Endodermal cell (in vitro differentiated cells): ENCODE measurements around the gene ICAM1. TPM values are rescaled to one million over a fixed set of nuclear protein-coding genes. Genes with fewer than 3 reads are reported as not detected.

ENCODE experiments used
- DNase-seq: peaks from one replicate; pipeline ENCODE4 v3.0.0-alpha.2; 2017
- H3K27ac ChIP-seq: 2 replicates; pipeline ENCODE4 v1.5.1; 2013; ENCODE audit warnings: mild to moderate bottlenecking, low read depth, low read length, moderate library complexity
- H3K27me3 ChIP-seq: 2 replicates; pipeline ENCODE4 v1.6.1; 2013; ENCODE audit warnings: mild to moderate bottlenecking, low read length, moderate library complexity; ENCODE audit not compliant: insufficient read depth, control insufficient read depth, poor library complexity, severe bottlenecking
- H3K36me3 ChIP-seq: 2 replicates; pipeline ENCODE4 v1.7.0; 2013; ENCODE audit warnings: mild to moderate bottlenecking, low read length, moderate library complexity; ENCODE audit not compliant: control insufficient read depth, insufficient read depth
- H3K4me1 ChIP-seq: one replicate; pipeline ENCODE4 v1.7.0; 2013; ENCODE audit warnings: low read length; ENCODE audit not compliant: control insufficient read depth, insufficient read depth
- H3K4me3 ChIP-seq: 2 replicates; pipeline ENCODE4 v1.5.1; 2013; ENCODE audit warnings: mild to moderate bottlenecking, low read length, moderate library complexity
- H3K9ac ChIP-seq: 2 replicates; pipeline ENCODE4 v1.6.1; 2013; ENCODE audit warnings: mild to moderate bottlenecking, low read length, moderate library complexity; ENCODE audit not compliant: poor library complexity, severe bottlenecking; ENCODE audit errors: extremely low read depth
- H3K9me3 ChIP-seq: 2 replicates; pipeline ENCODE4 v1.6.1; 2013; ENCODE audit warnings: mild to moderate bottlenecking, low read length, moderate library complexity; ENCODE audit not compliant: control insufficient read depth
- H3K27ac Mint-ChIP-seq: 2 replicates; pipeline ENCODE4 v1.8.0; 2020; ENCODE audit warnings: mixed read lengths
- H3K27me3 Mint-ChIP-seq: 2 replicates; pipeline ENCODE4 v1.8.0; 2021; ENCODE audit warnings: mild to moderate bottlenecking, mixed read lengths; ENCODE audit not compliant: insufficient read depth
- H3K36me3 Mint-ChIP-seq: 2 replicates; pipeline ENCODE4 v1.8.0; 2020; ENCODE audit warnings: low read depth, mixed read lengths
- H3K4me1 Mint-ChIP-seq: 2 replicates; pipeline ENCODE4 v1.8.0; 2020; ENCODE audit warnings: mixed read lengths
- H3K4me3 Mint-ChIP-seq: 2 replicates; pipeline ENCODE4 v1.8.0; 2020; ENCODE audit warnings: mild to moderate bottlenecking, moderate library complexity, mixed read lengths
- H3K9me3 Mint-ChIP-seq: 2 replicates; pipeline ENCODE4 v1.8.0; 2020; ENCODE audit warnings: mild to moderate bottlenecking, mixed read lengths
- CTCF ChIP-seq: fragments of 200-600 bp; sonication (generic); conservative IDR thresholded peaks from 2 replicates; pipeline ENCODE4 v1.5.0; 2021; ENCODE audit warnings: antibody characterized with exemption, mild to moderate bottlenecking
- WGBS, 2 experiments: methylation state at CpG; one replicate each; pipeline versions ENCODE4 v1.1.5 to v1.1.7; 2013; ENCODE audit warnings: missing lambda C conversion rate in 2 of 2, mixed read lengths in 1 of 2; ENCODE audit not compliant: insufficient coverage in 1 of 2, insufficient read length in 1 of 2; 5-methylcytosine and 5-hydroxymethylcytosine counted together
- total RNA-seq, 2 donors: library from RNA; stranded (reverse); fragmentation: NEBNext Ultra II Directional in 1 of 2; extraction: Animal tissue kit (Norgen Biotek cat#: 25700) in 1 of 2; gene quantifications; 2 replicates in 1 of 2; 3 replicates in 1 of 2; pipeline ENCODE4 v1.2.1, GENCODE V29; 2021

Gene ICAM1
- total RNA-seq, 2 donors from 2014 or later: 1.7 to 5.2 TPM

GRCh38 chr19:10316229-10317044 lies 45.5 kb downstream of the ICAM1 start:
- H3K9ac ChIP-seq: no peak overlapping the region

GRCh38 chr19:10317045-10317856 lies 46.3 kb downstream of the ICAM1 start:
- WGBS, 2 experiments: 91 to 94% methylated on average over 8 to 28 of the region's 29 CpGs
- Mint-ChIP-seq H3K36me3 (peaks cover 32% of the 10 kb centered on the region), H3K4me1 (peaks cover 14% of the 10 kb centered on the region), H3K4me3 (no peak overlapping the region), H3K27ac (no peak overlapping the region), H3K27me3 (no peaks in the 10 kb centered on the region), H3K9me3 (no peaks in the 10 kb centered on the region)
- H3K36me3 ChIP-seq: peaks cover 50% of the 10 kb centered on the region
- H3K27me3 ChIP-seq: no peaks in the 10 kb centered on the region
- no peaks in the 10 kb centered on the region for H3K4me1 ChIP-seq
- TF ChIP-seq CTCF: no peak
- no peak overlapping the region for H3K27ac ChIP-seq
- H3K9ac ChIP-seq: no peak overlapping the region
- no peak overlapping the region for H3K4me3 ChIP-seq
- H3K9me3 ChIP-seq: no peaks in the 10 kb centered on the region
- DNase-seq: no peak

More at GRCh38 chr19:10316229-10317044, 45.5 kb downstream of the ICAM1 start:
- Histone ChIP-seq H3K4me3 (peak overlapping the region; percentile 93), H3K27ac (peak overlapping the region; percentile 44), H3K36me3 (peaks cover 42% of the 10 kb centered on the region), H3K27me3 (no peaks in the 10 kb centered on the region), H3K9me3 (no peaks in the 10 kb centered on the region), H3K4me1 (no peaks in the 10 kb centered on the region)
- Mint-ChIP-seq H3K4me1 (peaks cover 14% of the 10 kb centered on the region), H3K9me3 (no peaks in the 10 kb centered on the region), H3K36me3 (peaks cover 25% of the 10 kb centered on the region), H3K27me3 (no peaks in the 10 kb centered on the region), H3K27ac (peak overlapping the region; percentile 93), H3K4me3 (peak overlapping the region; percentile 79)
- WGBS, 2 experiments: 86% methylated on average over 9 to 19 of the region's 19 CpGs
- no peak for DNase-seq
- TF ChIP-seq CTCF: no peak

- H3K4me1 Mint-ChIP-seq: peaks cover 14% of the 10 kb centered on the region
- peaks cover 30% of the 10 kb centered on the region for H3K36me3 Mint-ChIP-seq
- Histone ChIP-seq H3K9ac (no peak overlapping the region), H3K4me3 (no peak overlapping the region), H3K4me1 (no peaks in the 10 kb centered on the region), H3K27ac (no peak overlapping the region), H3K36me3 (peaks cover 50% of the 10 kb centered on the region), H3K27me3 (no peaks in the 10 kb centered on the region), H3K9me3 (no peaks in the 10 kb centered on the region)
- 92 to 98% methylated on average over 10 to 15 of the region's 15 CpGs for WGBS, 2 experiments
- no peak overlapping the region for H3K4me3 Mint-ChIP-seq
- H3K27me3 Mint-ChIP-seq: no peaks in the 10 kb centered on the region
- TF ChIP-seq CTCF: no peak
- H3K27ac Mint-ChIP-seq: no peak overlapping the region
- DNase-seq: no peak
- H3K9me3 Mint-ChIP-seq: no peaks in the 10 kb centered on the region
These were observed 47.0 kb downstream of the ICAM1 start for GRCh38 chr19:10317857-10318462.
